SK-N-MC (cell line): Measurements from ENCODE around the gene CHRNG.

Experiments
- EZH2 ChIP-seq: fragments of 200-600 bp; sonication (generic); IDR thresholded peaks from one replicate; pipeline ENCODE4 v1.6.1; 2017; ENCODE audit warnings: antibody characterized with exemption
- POLR2AphosphoS5 ChIP-seq: IDR thresholded peaks from 2 replicates; pipeline ENCODE4 v1.6.1; 2012; ENCODE audit warnings: mild to moderate bottlenecking, low read depth, low read length, borderline replicate concordance

GRCh38 chr2:232504438-232504837, 35.1 kb upstream of the CHRNG start:
- TF ChIP-seq EZH2 (no peak), POLR2AphosphoS5 (no peak)
